Skeletal muscle tissue (tissue), 4 donors: Measurements from ENCODE around the gene FGF12. TPM values are rescaled to one million over a fixed set of nuclear protein-coding genes. Genes with fewer than 3 reads are reported as not detected.

Experiments used
- H3K27ac ChIP-seq: one replicate; pipeline ENCODE4 v1.7.0; 2013; ENCODE audit warnings: mild to moderate bottlenecking, low read depth, low read length, inconsistent platforms
- H3K27me3 ChIP-seq, 3 donors: one replicate each; pipeline ENCODE4 v1.7.0; 2013; ENCODE audit warnings: low read length in 3 of 3; ENCODE audit not compliant: control insufficient read depth in 3 of 3, insufficient read depth in 3 of 3
- H3K36me3 ChIP-seq, 3 donors: one replicate each; pipeline ENCODE4 v1.7.0; 2013; ENCODE audit warnings: low read length in 3 of 3; ENCODE audit not compliant: control insufficient read depth in 3 of 3, insufficient read depth in 3 of 3
- H3K4me1 ChIP-seq, 3 donors: one replicate each; pipeline ENCODE4 v1.7.0; 2013; ENCODE audit warnings: low read length in 3 of 3, mild to moderate bottlenecking in 3 of 3; ENCODE audit not compliant: control insufficient read depth in 3 of 3, insufficient read depth in 3 of 3
- H3K4me3 ChIP-seq, 3 donors: one replicate each; pipeline ENCODE4 v1.7.0; 2013; ENCODE audit warnings: low read length in 3 of 3
- H3K9ac ChIP-seq, 3 donors: one replicate each; pipeline ENCODE4 v1.7.0; 2013; ENCODE audit warnings: low read length in 3 of 3, mild to moderate bottlenecking in 3 of 3, moderate library complexity in 2 of 3, low read depth in 1 of 3
- H3K9me3 ChIP-seq, 3 donors: one replicate each; pipeline ENCODE4 v1.7.0; 2013; ENCODE audit warnings: low read length in 3 of 3; ENCODE audit not compliant: control insufficient read depth in 3 of 3
- total RNA-seq: library from RNA; depleted of rRNA; stranded (reverse); fragments of >200 nt; gene quantifications from one replicate; pipeline ENCODE4 v1.2.3, GENCODE V29; 2014
- donor health status: Osteomylitis.

The FGF12 gene
- total RNA-seq, 1 donor from 2014 or later: 2.1 TPM

DNA sequence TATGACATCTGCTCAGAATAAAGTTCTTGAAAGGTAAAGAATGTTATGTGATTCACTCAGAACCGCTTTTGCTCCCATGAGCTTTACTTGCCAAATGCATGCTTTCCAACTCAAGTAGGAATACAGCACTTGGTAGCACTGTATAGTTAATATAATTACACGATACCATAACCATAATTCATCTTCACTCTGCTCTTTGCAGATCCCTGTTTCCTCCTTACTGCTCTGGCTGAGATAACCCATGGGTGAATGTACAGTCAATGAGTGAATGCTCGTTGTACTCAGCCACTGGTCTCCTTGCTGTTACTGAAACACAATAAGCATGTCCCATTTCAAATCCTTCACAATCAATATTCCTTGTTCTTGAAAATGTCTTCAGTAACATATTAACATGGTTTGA is 550.0 kb downstream of the FGF12 start:
- Histone ChIP-seq H3K9ac (no peak overlapping the region), H3K36me3 (no peaks in the 10 kb centered on the region), H3K4me3 (no peak overlapping the region), H3K27ac (no peak overlapping the region), H3K9me3 (no peaks in the 10 kb centered on the region), H3K27me3 (no peaks in the 10 kb centered on the region), H3K4me1 (no peaks in the 10 kb centered on the region)

GRCh38 chr3:192174283-192174682 is 553.1 kb downstream of the FGF12 start:
- no peaks in the 10 kb centered on the region for H3K27me3 ChIP-seq

DNA sequence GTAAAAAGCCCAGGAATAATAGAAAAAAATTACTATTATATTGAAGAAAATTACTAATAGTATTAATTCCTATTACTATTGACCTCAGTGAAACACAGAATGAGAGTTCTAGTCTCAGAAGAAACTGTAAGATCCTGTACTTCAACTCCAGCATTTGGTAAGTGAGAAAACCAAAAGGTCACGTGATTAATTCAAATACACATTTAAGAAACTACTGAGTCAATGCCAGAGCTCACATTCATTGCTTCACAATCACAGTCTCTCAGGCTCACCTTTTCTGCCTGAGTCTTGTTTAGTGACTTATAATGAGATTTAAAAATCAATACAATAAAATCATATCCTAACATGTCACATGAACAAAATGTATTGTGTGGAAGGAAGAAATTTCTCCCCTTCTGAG is 556.1 kb downstream of the FGF12 start:
- no peaks in the 10 kb centered on the region for H3K36me3 ChIP-seq
- no peaks in the 10 kb centered on the region for H3K4me1 ChIP-seq
- H3K27ac ChIP-seq: no peak overlapping the region
- H3K9ac ChIP-seq: no peak overlapping the region
- H3K4me3 ChIP-seq: no peak overlapping the region
- no peaks in the 10 kb centered on the region for H3K9me3 ChIP-seq
- no peaks in the 10 kb centered on the region for H3K27me3 ChIP-seq

More at GRCh38 chr3:192174283-192174682, 553.1 kb downstream of the FGF12 start:
- Histone ChIP-seq H3K9ac (no peak overlapping the region), H3K4me3 (no peak overlapping the region), H3K4me1 (no peaks in the 10 kb centered on the region), H3K36me3 (no peaks in the 10 kb centered on the region), H3K27ac (no peak overlapping the region), H3K9me3 (no peaks in the 10 kb centered on the region)

DNA sequence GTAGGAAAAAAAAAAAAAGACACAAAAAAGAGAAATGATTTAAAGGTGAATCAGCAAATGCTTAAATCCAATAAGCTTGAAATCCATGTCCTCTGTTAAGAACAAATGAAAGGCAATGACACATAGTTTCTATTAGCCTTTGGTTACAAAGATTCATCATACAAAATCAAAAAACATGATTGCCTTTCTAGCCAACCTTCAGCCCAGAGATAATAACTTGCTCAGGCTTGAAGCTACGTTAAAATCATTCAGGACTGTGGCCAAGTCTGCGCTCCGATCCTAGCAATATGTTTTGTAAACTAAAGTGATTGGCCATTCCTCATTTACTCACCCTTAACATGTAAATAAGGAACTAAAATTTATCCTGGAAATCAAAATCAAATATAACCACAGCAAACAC is 556.7 kb downstream of the FGF12 start:
- H3K36me3 ChIP-seq: no peaks in the 10 kb centered on the region
- no peak overlapping the region for H3K27ac ChIP-seq
- H3K9ac ChIP-seq: no peak overlapping the region
- H3K4me1 ChIP-seq: no peaks in the 10 kb centered on the region
- H3K4me3 ChIP-seq: no peak overlapping the region
- no peaks in the 10 kb centered on the region for H3K27me3 ChIP-seq
- no peaks in the 10 kb centered on the region for H3K9me3 ChIP-seq

DNA sequence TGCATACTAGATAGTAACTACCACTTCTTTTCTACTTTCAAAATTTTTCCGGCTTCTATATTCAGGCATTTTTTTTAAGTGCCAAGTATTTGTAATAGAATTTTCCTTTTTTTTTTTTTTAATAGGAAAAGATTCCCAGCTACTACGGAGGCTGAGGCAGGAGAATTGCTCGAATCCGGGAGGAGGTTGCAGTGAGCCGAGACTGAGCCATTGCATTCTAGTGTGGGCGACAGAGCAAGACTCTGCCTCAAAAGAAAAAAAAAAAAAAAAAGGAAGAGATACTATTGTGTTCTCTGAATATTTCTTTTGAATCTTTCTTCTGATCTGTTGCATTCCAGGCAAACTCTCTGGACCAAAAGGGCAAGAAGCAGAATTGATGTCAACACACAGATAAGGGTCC is 557.3 kb downstream of the FGF12 start:
- no peaks in the 10 kb centered on the region for H3K9me3 ChIP-seq
- H3K4me1 ChIP-seq: no peaks in the 10 kb centered on the region
- H3K9ac ChIP-seq: no peak overlapping the region
- no peaks in the 10 kb centered on the region for H3K27me3 ChIP-seq
- H3K36me3 ChIP-seq: no peaks in the 10 kb centered on the region
- no peak overlapping the region for H3K27ac ChIP-seq
- H3K4me3 ChIP-seq: no peak overlapping the region

DNA sequence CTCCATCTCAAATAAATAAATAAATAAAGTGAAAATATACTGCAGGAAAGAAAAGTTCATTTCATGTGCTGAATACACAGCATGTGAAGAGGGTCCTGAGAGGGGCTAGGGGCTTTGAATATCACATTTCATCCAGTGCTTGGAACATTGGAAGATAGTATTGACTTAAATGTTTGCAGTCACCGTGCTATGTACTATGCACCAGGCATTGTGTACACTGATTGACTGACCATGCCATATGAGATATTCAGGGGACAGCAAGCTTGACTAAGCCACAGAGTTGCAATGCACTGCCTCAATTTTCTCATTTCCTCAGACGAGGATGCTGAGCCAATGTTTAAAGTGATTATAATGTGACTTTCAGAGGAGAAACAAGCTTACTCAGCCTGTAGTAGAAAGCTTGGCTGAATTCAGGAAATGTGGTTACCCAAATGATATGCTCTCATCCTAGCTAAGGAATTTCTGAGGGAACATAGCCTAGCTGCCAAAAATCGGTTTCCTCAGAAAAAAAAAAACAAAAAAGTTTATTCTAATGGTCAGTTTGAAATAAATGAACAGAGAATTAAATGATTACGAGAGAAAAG is 557.9 kb downstream of the FGF12 start:
- Histone ChIP-seq H3K4me1 (no peaks in the 10 kb centered on the region), H3K36me3 (no peaks in the 10 kb centered on the region), H3K27me3 (no peaks in the 10 kb centered on the region), H3K9ac (no peak overlapping the region), H3K4me3 (no peak overlapping the region), H3K27ac (no peak overlapping the region), H3K9me3 (no peaks in the 10 kb centered on the region)

GRCh38 chr3:192168202-192168601 is 559.1 kb downstream of the FGF12 start:
- Histone ChIP-seq H3K4me1 (no peaks in the 10 kb centered on the region), H3K27ac (no peak overlapping the region), H3K27me3 (no peaks in the 10 kb centered on the region), H3K9ac (no peak overlapping the region), H3K4me3 (no peak overlapping the region), H3K36me3 (no peaks in the 10 kb centered on the region), H3K9me3 (no peaks in the 10 kb centered on the region)

- H3K9ac ChIP-seq: no peak overlapping the region
- H3K36me3 ChIP-seq: no peaks in the 10 kb centered on the region
- no peaks in the 10 kb centered on the region for H3K9me3 ChIP-seq
- H3K27me3 ChIP-seq: no peaks in the 10 kb centered on the region
- no peak overlapping the region for H3K4me3 ChIP-seq
- H3K27ac ChIP-seq: no peak overlapping the region
- H3K4me1 ChIP-seq: no peaks in the 10 kb centered on the region
These were observed 561.8 kb downstream of the FGF12 start for GRCh38 chr3:192165552-192165951.

DNA sequence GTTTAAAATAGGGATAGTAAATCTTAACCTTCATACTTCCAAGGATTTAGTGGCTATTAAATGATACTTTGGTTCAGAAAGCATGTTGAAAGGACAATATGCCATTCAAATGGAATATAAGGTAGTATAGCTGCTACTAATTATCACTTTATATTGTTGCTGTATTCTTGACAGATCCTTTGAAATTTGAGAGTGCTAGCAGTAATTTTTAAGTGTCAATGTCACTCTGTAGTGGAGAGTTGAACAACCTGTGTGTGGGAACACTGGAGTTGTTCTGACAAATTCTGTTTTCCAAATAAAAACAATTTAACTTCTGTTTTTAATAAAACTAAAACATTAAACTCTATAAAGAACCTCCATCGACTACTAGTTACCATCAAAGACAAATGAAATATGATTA is 565.7 kb downstream of the FGF12 start:
- Histone ChIP-seq H3K9me3 (no peaks in the 10 kb centered on the region), H3K4me3 (no peak overlapping the region), H3K27ac (no peak overlapping the region), H3K36me3 (no peaks in the 10 kb centered on the region), H3K4me1 (no peaks in the 10 kb centered on the region), H3K9ac (no peak overlapping the region), H3K27me3 (no peaks in the 10 kb centered on the region)

DNA sequence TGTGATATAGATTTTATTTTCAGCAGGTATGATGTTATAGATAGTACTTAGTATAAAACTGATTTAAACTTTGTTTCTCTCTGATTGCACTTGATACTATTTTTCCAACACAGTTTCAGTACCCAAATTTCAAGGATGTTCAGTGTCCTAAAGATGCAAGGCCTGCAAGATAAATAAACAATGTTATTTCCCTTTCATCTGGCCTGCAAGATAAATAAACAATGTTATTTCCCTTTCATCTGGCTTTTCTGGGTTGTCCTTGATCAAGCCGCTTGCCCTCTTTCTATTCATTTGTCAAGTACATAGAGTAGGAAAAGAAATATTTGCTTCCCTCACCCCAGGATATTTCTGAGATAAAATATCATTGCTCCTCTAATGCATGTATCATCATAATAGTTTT is 571.0 kb downstream of the FGF12 start:
- H3K4me3 ChIP-seq: no peak overlapping the region
- no peaks in the 10 kb centered on the region for H3K36me3 ChIP-seq
- H3K4me1 ChIP-seq: no peaks in the 10 kb centered on the region
- H3K27me3 ChIP-seq: no peaks in the 10 kb centered on the region
- H3K9me3 ChIP-seq: no peaks in the 10 kb centered on the region
- no peak overlapping the region for H3K9ac ChIP-seq
- no peak overlapping the region for H3K27ac ChIP-seq

DNA sequence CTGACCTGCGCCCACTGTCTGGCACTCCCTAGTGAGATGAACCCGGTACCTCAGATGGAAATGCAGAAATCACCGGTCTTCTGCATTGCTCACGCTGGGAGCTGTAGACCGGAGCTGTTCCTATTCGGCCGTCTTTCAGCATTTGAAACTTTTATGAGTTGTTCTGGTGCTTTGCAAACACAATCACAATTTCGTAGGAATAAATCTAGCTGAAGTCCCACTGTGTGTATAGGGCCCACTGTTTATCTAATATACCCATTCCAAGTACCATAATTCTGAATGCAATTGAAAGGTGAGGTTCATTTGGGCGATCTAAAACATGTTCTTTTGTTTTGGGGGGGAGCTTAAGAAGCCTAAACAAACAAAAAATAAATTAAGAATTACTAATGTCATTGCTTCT is 572.1 kb downstream of the FGF12 start:
- no peak overlapping the region for H3K27ac ChIP-seq
- H3K9me3 ChIP-seq: no peaks in the 10 kb centered on the region
- H3K4me3 ChIP-seq: no peak overlapping the region
- H3K4me1 ChIP-seq: no peaks in the 10 kb centered on the region
- no peaks in the 10 kb centered on the region for H3K27me3 ChIP-seq
- H3K36me3 ChIP-seq: no peaks in the 10 kb centered on the region
- H3K9ac ChIP-seq: no peak overlapping the region
